Cardiac muscle cell (in vitro differentiated cells and primary cell): Measurements from ENCODE around the gene UNC5A. TPM values are rescaled to one million over a fixed set of nuclear protein-coding genes. Genes with fewer than 3 reads are reported as not detected.

ENCODE experiments used
- DNase-seq, 2 donors: peaks; one replicate each; pipeline versions ENCODE4 v3.0.0 to v3.0.0-alpha.2; 2010 to 2017; ENCODE audit warnings: low read depth in 1 of 2, low spot score in 1 of 2
- H3K27ac ChIP-seq: fragments of 200-600 bp; sonication (generic); 2 replicates; pipeline ENCODE4 v1.5.1; 2016
- H3K27me3 ChIP-seq: fragments of 200-600 bp; sonication (generic); 2 replicates; pipeline ENCODE4 v1.6.0; 2016; ENCODE audit warnings: control low read depth
- H3K36me3 ChIP-seq: fragments of 200-600 bp; sonication (generic); 2 replicates; pipeline ENCODE4 v1.5.1; 2016; ENCODE audit warnings: control low read depth
- H3K4me1 ChIP-seq: fragments of 200-600 bp; sonication (generic); 2 replicates; pipeline ENCODE4 v1.8.1; 2017; ENCODE audit warnings: low read depth, mild to moderate bottlenecking, mixed run types
- H3K4me3 ChIP-seq: fragments of 200-600 bp; sonication (generic); 2 replicates; pipeline ENCODE4 v1.5.1; 2016; ENCODE audit warnings: mild to moderate bottlenecking
- H3K9me3 ChIP-seq: fragments of 200-600 bp; sonication (generic); 2 replicates; pipeline ENCODE4 v1.5.1; 2017; ENCODE audit warnings: low read depth, mild to moderate bottlenecking, control low read depth
- polyA plus RNA-seq: library from polyadenylated mRNA; unstranded; fragments of >200 nt; fragmentation: Nextera tagmentation; extraction: Ambion mirVana; gene quantifications from 2 replicates; pipeline ENCODE4 v1.2.1, GENCODE V29; 2016
- total RNA-seq: library from RNA; depleted of rRNA; stranded (reverse); fragments of >200 nt; gene quantifications from 2 replicates; pipeline ENCODE4 v1.2.3, GENCODE V29; 2016
- TF ChIP-seq, protein P1 (sequence below): IDR thresholded peaks from 2 replicates; pipeline ENCODE4 v1.5.1; 2012; ENCODE audit warnings: low read depth, mild to moderate bottlenecking, low read length

Gene UNC5A
- total and polyA plus RNA-seq, 2 experiments from 2014 or later, result 0.26 to 0.86 TPM

DNA sequence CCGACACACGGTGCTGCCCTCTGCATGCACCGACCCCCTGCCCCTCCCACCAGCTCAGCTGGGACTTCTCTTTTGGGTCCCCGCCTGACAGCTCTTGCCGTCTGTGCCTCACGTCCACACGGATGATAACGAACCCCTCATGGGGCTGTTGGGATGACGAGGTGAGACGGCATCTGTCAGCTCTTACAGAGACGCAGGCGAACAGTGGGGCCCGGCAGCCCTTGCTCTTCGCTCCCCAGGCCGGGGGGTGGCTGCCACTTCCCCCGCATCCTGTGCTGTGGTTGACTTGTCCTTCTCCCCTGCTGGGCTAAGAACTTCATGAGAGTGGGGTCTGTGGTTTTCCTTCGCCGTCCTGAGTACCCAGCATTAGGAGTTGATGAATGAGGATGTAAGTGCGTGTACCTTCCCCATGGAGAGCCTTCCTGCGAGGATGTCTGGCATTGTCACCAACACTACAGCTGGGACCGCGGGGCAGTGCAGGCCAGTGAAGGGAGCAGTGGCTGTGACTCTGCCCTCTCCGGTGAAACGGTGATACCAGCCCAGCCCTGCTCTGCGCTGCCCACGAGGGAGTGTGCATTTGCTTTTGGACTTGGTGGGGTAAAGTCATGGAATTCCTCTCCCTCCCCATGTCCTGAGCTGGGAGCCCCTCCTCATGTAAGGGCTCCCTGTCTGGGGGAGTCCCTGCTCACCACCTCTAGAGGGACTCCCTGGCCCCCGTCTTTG lies 65.6 kb downstream of the UNC5A start:
- Histone ChIP-seq H3K4me3 (no peak overlapping the region), H3K4me1 (peaks cover 4% of the 10 kb centered on the region), H3K27ac (no peak overlapping the region), H3K27me3 (no peaks in the 10 kb centered on the region), H3K36me3 (no peaks in the 10 kb centered on the region), H3K9me3 (no peaks in the 10 kb centered on the region)
- no peak for DNase-seq
- TF ChIP-seq, protein P1, sequence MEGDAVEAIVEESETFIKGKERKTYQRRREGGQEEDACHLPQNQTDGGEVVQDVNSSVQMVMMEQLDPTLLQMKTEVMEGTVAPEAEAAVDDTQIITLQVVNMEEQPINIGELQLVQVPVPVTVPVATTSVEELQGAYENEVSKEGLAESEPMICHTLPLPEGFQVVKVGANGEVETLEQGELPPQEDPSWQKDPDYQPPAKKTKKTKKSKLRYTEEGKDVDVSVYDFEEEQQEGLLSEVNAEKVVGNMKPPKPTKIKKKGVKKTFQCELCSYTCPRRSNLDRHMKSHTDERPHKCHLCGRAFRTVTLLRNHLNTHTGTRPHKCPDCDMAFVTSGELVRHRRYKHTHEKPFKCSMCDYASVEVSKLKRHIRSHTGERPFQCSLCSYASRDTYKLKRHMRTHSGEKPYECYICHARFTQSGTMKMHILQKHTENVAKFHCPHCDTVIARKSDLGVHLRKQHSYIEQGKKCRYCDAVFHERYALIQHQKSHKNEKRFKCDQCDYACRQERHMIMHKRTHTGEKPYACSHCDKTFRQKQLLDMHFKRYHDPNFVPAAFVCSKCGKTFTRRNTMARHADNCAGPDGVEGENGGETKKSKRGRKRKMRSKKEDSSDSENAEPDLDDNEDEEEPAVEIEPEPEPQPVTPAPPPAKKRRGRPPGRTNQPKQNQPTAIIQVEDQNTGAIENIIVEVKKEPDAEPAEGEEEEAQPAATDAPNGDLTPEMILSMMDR, result no peak

DNA sequence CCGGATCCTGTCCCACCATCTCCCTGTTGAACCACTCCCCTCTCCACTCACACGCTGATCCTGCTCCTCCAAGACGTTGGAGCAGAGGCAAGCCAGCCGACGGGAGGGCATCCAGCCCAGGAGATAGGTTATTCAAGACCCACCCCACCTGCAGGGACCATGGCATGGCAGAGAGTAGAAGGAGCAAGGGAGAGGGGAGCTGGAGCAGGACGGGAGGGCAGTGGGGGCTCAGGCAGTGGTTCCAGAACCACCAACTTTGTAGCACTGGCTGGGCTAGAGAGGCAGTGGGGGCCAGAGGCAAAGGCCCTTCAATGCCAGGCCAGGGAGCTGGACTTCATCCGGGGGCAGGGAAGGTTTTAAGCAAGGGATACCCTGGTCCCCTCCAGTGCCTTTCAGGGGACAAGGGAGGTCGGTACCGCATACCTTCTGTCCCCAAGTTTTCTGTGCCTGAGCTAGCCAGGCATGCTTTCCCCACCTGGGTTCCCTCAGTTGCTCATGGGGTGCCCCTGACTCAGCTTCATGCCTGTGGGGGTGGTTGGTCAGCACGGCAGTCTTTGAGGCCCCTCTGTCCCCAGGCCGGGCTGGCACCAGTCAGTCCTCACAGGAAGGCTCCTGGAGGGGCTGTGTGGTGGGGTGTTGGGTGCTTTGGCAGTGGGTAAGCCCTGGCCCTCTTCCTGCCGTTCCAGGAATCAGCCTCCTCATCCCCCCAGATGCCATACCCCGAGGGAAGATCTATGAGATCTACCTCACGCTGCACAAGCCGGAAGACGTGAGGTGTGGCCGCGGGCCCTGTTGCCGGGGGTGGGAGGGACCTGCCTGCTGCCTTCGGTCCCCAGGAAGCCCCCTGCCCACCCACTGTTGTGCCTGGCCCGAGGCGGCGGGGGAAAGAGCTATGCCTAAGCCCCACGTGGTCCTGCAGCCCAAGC lies 66.4 kb downstream of the UNC5A start:
- no peaks in the 10 kb centered on the region for H3K36me3 ChIP-seq
- TF ChIP-seq, protein P1, result no peak
- no peaks in the 10 kb centered on the region for H3K9me3 ChIP-seq
- peaks cover 4% of the 10 kb centered on the region for H3K4me1 ChIP-seq
- no peak overlapping the region for H3K27ac ChIP-seq
- no peak for DNase-seq
- H3K27me3 ChIP-seq, result no peaks in the 10 kb centered on the region
- H3K4me3 ChIP-seq, result no peak overlapping the region

DNA sequence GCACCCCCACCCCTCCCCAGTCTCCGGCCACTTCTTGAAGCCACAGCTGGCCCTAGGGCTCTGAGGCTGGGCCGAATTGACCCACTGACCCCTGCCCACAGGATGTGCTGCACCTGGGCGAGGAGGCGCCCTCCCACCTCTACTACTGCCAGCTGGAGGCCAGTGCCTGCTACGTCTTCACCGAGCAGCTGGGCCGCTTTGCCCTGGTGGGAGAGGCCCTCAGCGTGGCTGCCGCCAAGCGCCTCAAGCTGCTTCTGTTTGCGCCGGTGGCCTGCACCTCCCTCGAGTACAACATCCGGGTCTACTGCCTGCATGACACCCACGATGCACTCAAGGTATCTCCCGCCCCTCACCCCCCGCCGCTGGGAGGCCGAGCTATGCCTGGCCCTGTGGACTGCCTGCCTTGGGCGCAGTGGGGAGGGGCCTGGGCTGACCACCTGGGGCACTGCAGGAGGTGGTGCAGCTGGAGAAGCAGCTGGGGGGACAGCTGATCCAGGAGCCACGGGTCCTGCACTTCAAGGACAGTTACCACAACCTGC lies 67.5 kb downstream of the UNC5A start:
- Histone ChIP-seq H3K9me3 (no peaks in the 10 kb centered on the region), H3K27me3 (no peaks in the 10 kb centered on the region), H3K36me3 (no peaks in the 10 kb centered on the region), H3K4me1 (peaks cover 4% of the 10 kb centered on the region), H3K4me3 (no peak overlapping the region), H3K27ac (no peak overlapping the region)
- no peak for DNase-seq
- TF ChIP-seq, protein P1, result no peak

DNA sequence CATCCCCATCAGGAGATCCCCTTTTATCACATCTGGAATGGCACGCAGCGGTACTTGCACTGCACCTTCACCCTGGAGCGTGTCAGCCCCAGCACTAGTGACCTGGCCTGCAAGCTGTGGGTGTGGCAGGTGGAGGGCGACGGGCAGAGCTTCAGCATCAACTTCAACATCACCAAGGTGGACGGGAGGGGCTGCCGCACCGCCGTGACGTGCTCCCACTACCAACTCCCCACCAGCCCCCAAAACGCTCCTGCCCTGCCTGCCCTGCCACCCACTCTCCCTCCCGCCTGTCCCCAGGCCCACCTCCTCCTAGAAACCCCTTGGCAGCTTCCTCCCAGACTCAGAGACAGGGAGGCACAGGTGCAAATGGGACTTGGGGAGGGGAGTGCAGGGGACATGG lies 68.1 kb downstream of the UNC5A start:
- H3K4me1 ChIP-seq, result peaks cover 4% of the 10 kb centered on the region
- H3K36me3 ChIP-seq, result no peaks in the 10 kb centered on the region
- no peak overlapping the region for H3K4me3 ChIP-seq
- no peak for DNase-seq
- TF ChIP-seq, protein P1, result no peak
- H3K27ac ChIP-seq, result no peak overlapping the region
- no peaks in the 10 kb centered on the region for H3K9me3 ChIP-seq
- H3K27me3 ChIP-seq, result no peaks in the 10 kb centered on the region

DNA sequence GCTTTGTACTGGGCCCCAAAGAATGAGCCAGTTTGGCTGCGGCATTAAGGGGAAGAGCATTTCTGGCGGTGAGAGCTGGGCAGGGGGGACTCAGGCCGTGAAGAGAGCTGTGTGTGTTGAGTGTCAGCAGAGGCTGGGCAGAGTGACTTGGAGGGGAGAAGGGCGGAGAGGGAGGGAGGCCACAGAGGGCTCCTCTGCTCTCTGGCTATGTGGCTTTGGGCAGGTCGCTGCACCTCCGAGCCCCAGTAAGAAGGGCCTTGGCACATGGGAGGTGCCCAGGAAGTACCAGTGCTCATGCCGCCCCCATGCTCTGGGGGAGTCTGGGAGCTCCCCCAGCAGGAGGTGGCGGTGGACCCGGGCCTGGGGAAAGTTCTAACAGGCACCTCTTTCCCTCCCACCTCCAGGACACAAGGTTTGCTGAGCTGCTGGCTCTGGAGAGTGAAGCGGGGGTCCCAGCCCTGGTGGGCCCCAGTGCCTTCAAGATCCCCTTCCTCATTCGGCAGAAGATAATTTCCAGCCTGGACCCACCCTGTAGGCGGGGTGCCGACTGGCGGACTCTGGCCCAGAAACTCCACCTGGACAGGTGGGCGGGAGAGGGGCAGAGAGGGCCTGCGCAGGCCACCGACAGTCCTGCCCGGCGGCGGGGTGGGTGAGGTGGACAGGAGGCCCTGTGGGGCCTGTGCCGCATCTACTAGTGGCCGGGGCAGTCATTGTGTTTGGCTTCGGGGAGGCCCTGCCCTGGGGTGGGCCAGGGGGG lies 68.7 kb downstream of the UNC5A start:
- Histone ChIP-seq H3K27ac (no peak overlapping the region), H3K27me3 (no peaks in the 10 kb centered on the region), H3K9me3 (no peaks in the 10 kb centered on the region), H3K4me1 (peaks cover 4% of the 10 kb centered on the region), H3K4me3 (no peak overlapping the region), H3K36me3 (no peaks in the 10 kb centered on the region)
- TF ChIP-seq, protein P1, result no peak
- DNase-seq, result no peak
